OCI-LY7 (cell line): ENCODE data around the gene SPINK1. TPM values are rescaled to one million over a fixed set of nuclear protein-coding genes. Genes with fewer than 3 reads are reported as not detected.

Experiments used
- BruUV-seq: library from RNA; stranded (reverse); fragments of 400-500 nt; replicated peaks from 2 replicates; lab custom pipeline; 2021; lab: Mats Ljungman, UMichigan
- CTCF ChIA-PET: fragments of 300-600 bp; sonication (Branson Sonifier 250); formaldehyde crosslinking; loops from one replicate; lab custom pipeline; 2022; ENCODE audit warnings: antibody characterized with exemption; ENCODE audit not compliant: unreplicated experiment; lab: Charles Lee
- POLR2A ChIA-PET: fragments of 300-600 bp; sonication (Branson Sonifier 250); formaldehyde crosslinking; loops from one replicate; lab custom pipeline; 2022; ENCODE audit warnings: antibody characterized with exemption; lab: Charles Lee
- DNase-seq: peaks from one replicate; pipeline ENCODE4 v3.0.0-alpha.2; 2015; ENCODE audit warnings: low spot score
- H2AFZ ChIP-seq: fragments of 200-600 bp; sonication (generic), shearing (Covaris generic); 2 replicates; pipeline ENCODE4 v1.6.1; 2014; ENCODE audit warnings: mild to moderate bottlenecking, antibody characterized with exemption, low read length, moderate library complexity
- H3K27ac ChIP-seq: fragments of 200-600 bp; sonication (generic); 2 replicates; pipeline ENCODE4 v1.5.1; 2014; ENCODE audit warnings: mixed run types, low read depth, mild to moderate bottlenecking, moderate library complexity, low read length, inconsistent platforms; ENCODE audit not compliant: poor library complexity, severe bottlenecking
- H3K36me3 ChIP-seq: fragments of 200-600 bp; sonication (generic); 2 replicates; pipeline ENCODE4 v1.6.1; 2014; ENCODE audit warnings: mild to moderate bottlenecking, antibody characterized with exemption, low read length, moderate library complexity, mixed read lengths; ENCODE audit not compliant: insufficient read depth
- H3K4me1 ChIP-seq: fragments of 200-600 bp; sonication (generic); 2 replicates; pipeline ENCODE4 v1.5.1; 2014; ENCODE audit warnings: mild to moderate bottlenecking, low read length; ENCODE audit not compliant: insufficient read depth, poor library complexity, severe bottlenecking
- H3K4me2 ChIP-seq: fragments of 200-600 bp; sonication (generic); 2 replicates; pipeline ENCODE4 v1.6.1; 2014; ENCODE audit warnings: mild to moderate bottlenecking, low read length
- H3K4me3 ChIP-seq: fragments of 200-600 bp; sonication (generic); 2 replicates; pipeline ENCODE4 v1.5.1; 2014; ENCODE audit warnings: mild to moderate bottlenecking, low read depth, low read length; ENCODE audit not compliant: poor library complexity, severe bottlenecking
- H3K79me2 ChIP-seq: fragments of 200-600 bp; sonication (generic); 2 replicates; pipeline ENCODE4 v1.6.1; 2016; ENCODE audit warnings: low read depth, mild to moderate bottlenecking, low read length, moderate library complexity, mixed read lengths; ENCODE audit not compliant: insufficient read depth
- H3K9me2 ChIP-seq: fragments of 200-600 bp; sonication (generic); 2 replicates; pipeline ENCODE4 v1.6.1; 2016; ENCODE audit warnings: mild to moderate bottlenecking, low read length, mixed read lengths; ENCODE audit not compliant: insufficient read depth
- H3K9me3 ChIP-seq: fragments of 200-600 bp; sonication (generic); 2 replicates; pipeline ENCODE4 v1.6.1; 2014; ENCODE audit warnings: mild to moderate bottlenecking, mixed run types, low read length, mixed read lengths
- H4K20me1 ChIP-seq: fragments of 200-600 bp; sonication (generic); 2 replicates; pipeline ENCODE4 v1.6.1; 2014; ENCODE audit warnings: mild to moderate bottlenecking, antibody characterized with exemption, low read length, moderate library complexity, mixed read lengths; ENCODE audit not compliant: insufficient read depth
- CTCF ChIP-seq: fragments of 200-600 bp; sonication (generic); conservative IDR thresholded peaks from 2 replicates; pipeline ENCODE4 v1.5.1; 2014; ENCODE audit warnings: mild to moderate bottlenecking, antibody characterized with exemption, low read length, moderate library complexity, mixed read lengths
- EZH2phosphoT487 ChIP-seq: fragments of 200-600 bp; sonication (generic); IDR thresholded peaks from 2 replicates; pipeline ENCODE4 v1.6.1; 2018; ENCODE audit warnings: low read depth, borderline replicate concordance, mild to moderate bottlenecking, mixed run types, antibody characterized with exemption, low read length, moderate library complexity, mixed read lengths
- intact Hi-C: fragments of 100-400 bp; cut with micrococcal nuclease; formaldehyde crosslinking; loops from one replicate; pipeline ENCODE4 v1.10.0; 2022; ENCODE audit not compliant: unreplicated experiment
- total RNA-seq, 2 experiments: library from RNA; depleted of rRNA in 1 of 2; stranded (reverse); fragments of >200 nt in 1 of 2; shearing (Covaris generic) in 1 of 2; gene quantifications; 2 replicates each; pipeline ENCODE4 v1.2.3, GENCODE V29; 2014 to 2022

The SPINK1 gene
- total RNA-seq, 2 experiments from 2014 or later = not detected

GRCh38 chr5:147813696-147814095 is 17.8 kb downstream of the SPINK1 start:
- no peaks in the 10 kb centered on the region for H4K20me1 ChIP-seq
- intact Hi-C loops = no loop called here
- H2AFZ ChIP-seq = no peak overlapping the region
- no peaks in the 10 kb centered on the region for H3K9me3 ChIP-seq
- CTCF ChIA-PET = no interaction called here
- no peak for DNase-seq
- no peaks in the 10 kb centered on the region for H3K36me3 ChIP-seq
- H3K27ac ChIP-seq = no peak overlapping the region
- H3K9me2 ChIP-seq = no peaks in the 10 kb centered on the region
- no peaks in the 10 kb centered on the region for H3K79me2 ChIP-seq
- TF ChIP-seq EZH2phosphoT487 (no peak), CTCF (no peak)
- no peaks in the 10 kb centered on the region for H3K4me1 ChIP-seq
- POLR2A ChIA-PET = interaction anchor here (1.1 kb wide), 1 partner anchor 9 kb away, joined by 3 read pairs; no protein-coding TSS in a partner anchor
- no peak overlapping the region for H3K4me3 ChIP-seq
- BruUV-seq = no TSS peak
- no peak overlapping the region for H3K4me2 ChIP-seq

GRCh38 chr5:147809830-147810666 is 21.4 kb downstream of the SPINK1 start:
- Histone ChIP-seq H3K4me2 (no peak overlapping the region), H3K79me2 (no peaks in the 10 kb centered on the region), H3K9me3 (no peaks in the 10 kb centered on the region), H4K20me1 (no peaks in the 10 kb centered on the region), H3K9me2 (no peaks in the 10 kb centered on the region), H3K27ac (no peak overlapping the region), H3K36me3 (no peaks in the 10 kb centered on the region), H3K4me3 (no peak overlapping the region), H3K4me1 (peaks cover 7% of the 10 kb centered on the region), H2AFZ (no peak overlapping the region)
- ChIA-PET CTCF (no interaction called here), POLR2A (no interaction called here)
- BruUV-seq = no TSS peak
- TF ChIP-seq CTCF (no peak), EZH2phosphoT487 (no peak)
- intact Hi-C loops = no loop called here
- no peak for DNase-seq
